ENCODE results near the gene BCAS4.
"Not testable (repeated sequence)": the region's sequence is repeated elsewhere in the genome, so short reads cannot be mapped to it uniquely, and the experiment has no call there.

The BCAS4 gene, protein sequence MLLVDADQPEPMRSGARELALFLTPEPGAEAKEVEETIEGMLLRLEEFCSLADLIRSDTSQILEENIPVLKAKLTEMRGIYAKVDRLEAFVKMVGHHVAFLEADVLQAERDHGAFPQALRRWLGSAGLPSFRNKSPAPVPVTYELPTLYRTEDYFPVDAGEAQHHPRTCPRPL

DNA sequence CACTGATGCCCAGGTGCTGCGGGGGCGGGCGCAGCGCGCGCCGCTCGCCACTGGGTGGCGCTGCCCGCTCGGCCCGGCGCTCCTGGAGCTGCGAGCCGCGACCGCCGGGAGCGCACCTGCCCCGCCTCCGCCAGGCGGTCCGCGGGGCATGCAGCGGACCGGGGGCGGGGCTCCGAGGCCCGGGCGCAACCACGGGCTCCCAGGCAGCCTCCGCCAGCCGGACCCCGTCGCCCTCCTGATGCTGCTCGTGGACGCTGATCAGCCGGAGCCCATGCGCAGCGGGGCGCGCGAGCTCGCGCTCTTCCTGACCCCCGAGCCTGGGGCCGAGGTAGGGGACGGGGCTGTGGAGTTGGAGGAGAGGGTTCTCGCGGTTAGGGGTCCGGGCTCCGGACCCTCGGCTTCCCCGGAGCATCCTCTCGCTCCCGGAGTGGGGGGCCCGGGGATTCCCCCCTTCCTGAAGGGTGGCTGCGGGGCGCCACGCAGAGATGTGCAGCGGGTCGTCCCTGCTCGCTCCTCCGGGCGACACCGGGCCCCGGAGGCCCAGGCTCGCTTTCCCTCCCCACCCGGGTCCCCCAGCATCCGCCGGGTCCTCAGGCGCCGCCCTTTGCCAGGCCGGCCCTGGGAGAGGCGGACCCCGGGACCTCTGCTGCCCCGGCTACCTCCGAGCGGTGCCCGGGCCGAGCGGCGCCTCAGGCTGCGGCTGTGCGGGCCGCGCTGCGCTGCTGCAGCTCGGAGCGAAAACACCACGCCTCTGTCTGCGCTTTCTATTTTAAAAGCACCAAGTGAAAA lies at the start of gene BCAS4:
Gene BCAS4 (plus strand): TSS at position 216 of the 789 bp plus-strand sequence. CDS start 23 bp downstream, at position 239.
- peak; percentile 80 for DNase-seq

DNA sequence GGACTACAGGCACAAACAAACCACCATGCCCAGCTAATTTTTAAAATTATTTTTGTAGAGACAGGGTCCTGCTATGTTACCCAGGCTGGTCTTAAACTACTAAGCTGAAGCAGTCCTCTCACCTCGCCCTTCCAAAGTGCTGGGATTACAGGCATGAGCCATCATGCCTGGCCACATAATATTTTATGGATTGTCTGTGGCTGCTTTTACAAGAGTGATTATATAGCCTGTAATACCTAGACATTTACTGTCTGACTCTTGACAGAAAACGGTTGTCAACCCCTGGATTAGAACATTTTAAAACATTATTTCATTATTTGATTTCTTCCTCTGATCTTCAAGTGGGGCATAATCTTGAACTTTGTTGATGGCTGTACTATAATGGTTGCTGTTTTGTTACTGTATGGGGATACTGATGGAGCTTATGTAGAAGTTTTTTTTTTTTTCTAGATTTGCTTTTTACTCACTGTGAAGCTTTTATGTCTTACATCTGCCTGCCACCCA lies 49.2 kb upstream of the BCAS4 start:
- no peak for DNase-seq

DNA sequence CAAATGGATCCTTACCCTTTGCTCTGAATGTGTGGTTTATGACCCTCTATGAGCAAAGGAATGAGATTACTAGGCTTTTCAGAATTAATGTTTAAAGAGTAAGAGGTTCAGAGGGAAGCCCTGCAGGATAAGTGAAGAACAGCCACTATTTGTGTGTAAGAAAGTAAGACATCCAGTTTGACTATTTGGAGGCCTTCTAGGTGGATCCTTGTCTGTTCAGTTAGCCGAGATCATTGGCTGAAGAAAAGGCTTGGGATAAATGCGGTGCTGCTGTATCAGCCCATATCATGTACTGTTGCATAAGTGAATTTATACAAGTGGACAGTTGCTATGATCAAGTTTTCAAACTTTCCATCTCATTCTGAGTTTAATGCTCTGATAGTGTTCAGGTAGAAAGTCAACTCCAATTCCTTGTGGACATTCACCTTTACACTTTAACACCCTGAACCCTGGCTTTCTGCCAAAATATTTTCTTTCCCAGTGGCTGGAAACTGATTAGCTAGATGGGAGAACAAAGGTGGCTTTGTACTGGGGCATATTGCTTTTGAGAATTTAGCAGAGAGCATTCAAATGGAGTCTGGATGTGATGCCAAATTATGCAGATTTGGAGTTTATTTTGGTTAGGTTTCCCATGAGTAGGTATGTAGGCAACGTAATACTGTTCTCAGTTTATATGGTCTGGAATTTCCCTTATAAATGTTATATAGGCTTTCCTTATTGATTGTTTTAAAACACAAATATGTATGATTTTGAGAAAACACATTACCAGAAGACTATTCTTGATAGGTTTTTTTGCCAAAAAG lies 48.5 kb upstream of the BCAS4 start:
- DNase-seq: no peak

DNA sequence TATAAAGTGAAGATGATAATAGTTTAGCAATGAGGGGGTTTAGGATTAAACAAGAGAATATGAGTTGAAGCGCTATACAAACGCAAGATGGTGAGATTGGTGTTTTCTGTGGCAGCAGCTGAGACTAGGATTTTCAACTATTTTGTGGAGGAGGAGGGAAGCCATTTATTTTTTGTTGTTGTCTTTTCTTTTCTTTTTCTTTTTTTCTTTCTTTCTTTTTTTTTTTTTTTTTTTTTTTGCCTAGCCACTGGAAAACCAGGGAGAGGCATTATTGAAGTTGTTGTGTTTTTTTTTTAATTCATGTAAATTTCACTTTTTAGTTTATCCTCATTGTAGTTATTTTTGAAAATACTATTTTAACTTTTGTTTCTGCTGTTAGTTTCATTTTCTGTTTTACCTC lies 47.6 kb upstream of the BCAS4 start:
- DNase-seq: no peak

DNA sequence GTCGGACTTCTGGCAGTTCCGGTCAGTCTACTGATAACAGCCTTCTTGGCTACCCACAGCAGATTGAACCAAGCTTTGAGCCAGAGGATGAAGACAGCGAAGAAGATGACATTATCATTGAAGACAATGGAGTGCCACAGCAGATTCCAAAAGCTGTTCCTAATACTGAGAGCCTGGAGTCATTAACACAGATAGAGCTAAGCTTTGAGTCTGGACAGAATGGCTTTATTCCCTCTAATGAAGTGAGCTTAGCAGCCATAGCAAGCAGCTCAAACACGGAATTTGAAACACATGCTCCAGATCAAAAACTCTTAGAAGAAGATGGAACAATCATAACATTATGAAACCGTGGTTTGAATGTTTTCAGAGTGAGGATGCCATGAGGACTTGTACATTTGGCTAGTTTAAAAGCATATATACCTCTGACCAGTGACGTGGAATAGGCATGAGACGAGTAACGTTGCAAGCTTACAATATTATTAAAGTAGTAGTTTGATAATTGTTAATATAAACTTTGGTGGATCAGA lies 44.7 kb upstream of the BCAS4 start:
- DNase-seq: no peak

DNA sequence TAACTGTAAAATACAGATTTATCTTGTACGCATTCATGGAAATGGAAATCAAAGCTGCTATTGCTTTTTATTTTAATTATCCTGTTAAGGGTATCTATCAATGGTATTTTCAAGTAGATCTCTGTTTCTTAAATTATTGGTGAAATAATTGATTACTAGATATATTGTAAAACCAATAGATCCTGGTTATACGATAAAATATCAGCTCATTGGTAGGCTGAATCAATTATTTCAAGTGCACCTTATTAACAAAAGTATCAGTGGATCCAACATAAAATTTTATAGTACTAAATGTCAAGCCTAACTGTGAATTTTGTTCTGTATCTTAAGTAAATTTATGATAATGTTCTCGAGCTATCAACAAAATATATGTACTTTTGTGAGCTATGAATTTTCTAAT lies 41.7 kb upstream of the BCAS4 start:
- no peak for DNase-seq

DNA sequence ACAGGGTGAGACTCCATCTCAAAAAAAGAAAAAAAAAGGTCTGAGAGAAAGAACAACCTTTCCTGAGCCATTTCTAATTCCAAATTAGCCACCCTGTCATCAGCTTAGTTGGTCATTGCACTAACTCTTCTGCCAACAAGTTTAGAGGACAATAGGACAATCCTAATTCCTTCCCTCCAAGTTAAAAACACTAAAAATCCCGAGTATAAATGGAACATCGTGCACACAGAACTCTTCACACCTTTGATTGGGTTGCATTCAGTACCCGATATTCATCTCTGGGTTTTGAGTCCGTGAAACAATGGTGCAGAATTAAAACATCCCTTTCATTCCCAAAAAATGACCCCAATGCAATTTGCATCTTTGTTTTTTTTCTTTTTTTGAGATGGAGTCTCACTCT lies 40.4 kb upstream of the BCAS4 start:
- no peak for DNase-seq

DNA sequence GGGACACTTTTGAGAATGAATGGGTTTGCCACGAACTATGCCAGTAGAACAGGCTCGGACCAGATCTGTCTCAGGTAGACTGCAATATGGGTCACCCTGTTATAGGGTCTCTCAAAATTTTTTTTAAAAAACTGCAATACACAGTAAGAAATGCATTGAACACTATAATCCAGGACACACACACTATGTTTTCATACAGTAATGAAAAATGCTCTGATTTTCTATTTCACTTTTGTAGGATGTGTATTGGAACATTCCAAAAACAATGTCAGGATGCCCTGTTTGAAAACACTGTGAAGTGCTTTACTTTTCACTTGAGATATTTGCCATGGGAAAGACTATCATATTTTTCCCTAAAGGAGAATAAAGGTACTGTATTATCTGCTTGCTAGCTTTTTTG lies 38.4 kb upstream of the BCAS4 start:
- DNase-seq: no peak

DNA sequence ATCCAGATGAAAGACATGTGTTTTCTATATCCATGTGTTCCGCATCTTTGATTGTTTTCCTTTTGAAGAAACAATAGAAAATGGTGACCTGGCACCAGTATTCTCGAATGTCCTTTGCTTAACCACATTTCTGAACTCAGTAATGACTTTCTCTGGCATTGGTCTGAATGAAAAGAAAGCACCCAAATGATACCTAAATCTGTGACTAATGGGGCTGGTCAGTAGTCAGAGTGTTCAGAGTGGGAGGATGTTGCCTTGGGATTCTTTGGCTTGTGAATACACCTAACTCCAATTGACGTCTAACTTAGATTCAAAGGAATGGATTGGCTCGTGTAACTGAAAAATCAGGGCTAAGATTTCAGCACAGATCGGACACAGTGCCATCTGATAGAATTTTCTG lies 36.4 kb upstream of the BCAS4 start:
- peak; percentile 13 for DNase-seq

DNA sequence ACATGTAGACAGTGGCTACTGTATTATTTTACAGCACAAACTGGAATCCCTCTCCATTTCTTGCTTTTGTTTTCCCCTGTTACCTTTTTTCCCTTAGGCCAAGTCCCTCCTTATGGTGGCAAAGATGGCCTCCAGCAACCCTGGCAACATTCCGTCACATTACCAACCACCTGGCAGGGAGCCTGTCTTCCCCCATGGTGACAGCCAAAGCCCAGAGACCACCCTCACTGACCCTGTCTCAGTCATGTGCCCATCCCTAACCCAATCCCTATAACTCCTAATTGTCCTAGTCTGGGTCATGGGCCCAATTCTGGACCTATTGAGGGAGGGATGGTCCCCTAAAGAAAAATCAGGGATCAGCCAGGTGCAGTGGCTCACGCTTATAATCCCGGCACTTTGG lies 35.9 kb upstream of the BCAS4 start:
- no peak for DNase-seq

DNA sequence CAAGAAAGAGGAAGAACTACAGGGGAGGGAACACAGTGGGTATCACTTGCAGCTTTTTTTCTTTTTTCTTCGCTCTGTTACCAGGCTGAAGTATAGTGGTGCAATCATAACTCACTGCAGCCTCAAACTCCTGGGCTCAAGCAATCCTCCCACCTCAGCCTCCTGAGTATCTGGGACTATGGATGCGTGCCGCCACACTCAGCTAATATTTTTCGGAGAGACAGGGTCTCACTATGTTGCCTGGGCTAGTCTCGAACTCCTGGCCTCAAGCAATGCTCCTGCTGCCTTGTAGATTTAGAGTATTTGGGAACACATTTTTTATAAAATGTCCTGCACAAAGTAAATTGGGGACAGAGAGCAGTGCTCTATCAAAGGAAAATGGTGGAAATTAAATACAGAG lies 35.2 kb upstream of the BCAS4 start:
- no peak for DNase-seq

DNA sequence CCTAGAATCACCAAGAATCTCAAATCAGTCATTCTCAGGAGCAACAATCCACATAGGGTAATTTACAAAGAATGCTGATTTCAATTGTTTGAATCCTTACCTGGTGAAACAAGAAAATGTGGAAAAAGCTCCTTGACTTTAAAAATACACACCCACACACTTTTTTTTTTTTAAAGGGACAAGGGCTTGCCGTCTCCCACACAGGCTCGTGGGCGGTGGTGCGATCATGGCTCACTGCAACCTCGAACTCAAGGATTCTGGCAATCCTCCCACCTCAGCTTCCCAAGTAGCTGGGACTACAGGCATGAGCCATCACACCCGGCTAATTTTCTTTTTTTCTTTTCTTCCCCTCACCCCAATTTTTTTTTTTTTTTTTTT lies 32.8 kb upstream of the BCAS4 start:
- DNase-seq: peak; percentile 67

DNA sequence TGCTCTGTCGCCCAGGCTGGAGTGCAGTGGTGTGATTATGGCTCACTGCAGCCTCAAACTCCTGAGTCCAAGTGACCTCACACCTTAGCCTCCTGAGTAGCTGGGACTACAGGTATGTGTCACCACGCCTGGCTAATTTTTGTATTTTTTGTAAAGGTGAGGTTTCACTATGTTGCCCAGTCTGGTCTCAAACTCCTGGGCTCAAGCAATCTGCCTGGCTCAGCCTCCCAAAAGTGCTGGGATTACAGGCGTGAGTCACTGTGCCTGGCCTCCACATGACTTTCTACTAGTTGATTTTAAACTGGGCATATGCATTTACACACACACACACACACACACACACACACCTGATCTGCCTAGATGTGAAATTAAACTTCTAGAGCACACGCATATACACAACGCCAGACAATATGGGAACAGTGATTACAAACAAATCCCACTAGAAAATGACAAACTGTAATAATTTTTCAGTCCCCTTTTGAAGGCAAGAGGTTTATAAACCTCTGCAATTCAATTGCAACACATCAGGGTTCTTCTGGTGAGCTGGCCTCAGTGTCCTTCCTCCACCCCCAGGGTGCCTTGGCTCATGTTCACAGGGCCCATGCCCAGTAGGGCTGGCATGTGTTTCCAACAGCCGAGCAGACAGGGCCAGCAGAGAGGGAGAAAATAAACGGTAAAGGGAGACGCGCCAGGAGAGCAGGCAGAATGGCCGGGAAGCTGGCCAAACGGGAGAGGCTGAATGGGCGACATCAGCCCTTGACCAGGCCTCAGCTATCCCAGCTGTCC lies 32.2 kb upstream of the BCAS4 start:
- DNase-seq: peak; percentile 72

DNA sequence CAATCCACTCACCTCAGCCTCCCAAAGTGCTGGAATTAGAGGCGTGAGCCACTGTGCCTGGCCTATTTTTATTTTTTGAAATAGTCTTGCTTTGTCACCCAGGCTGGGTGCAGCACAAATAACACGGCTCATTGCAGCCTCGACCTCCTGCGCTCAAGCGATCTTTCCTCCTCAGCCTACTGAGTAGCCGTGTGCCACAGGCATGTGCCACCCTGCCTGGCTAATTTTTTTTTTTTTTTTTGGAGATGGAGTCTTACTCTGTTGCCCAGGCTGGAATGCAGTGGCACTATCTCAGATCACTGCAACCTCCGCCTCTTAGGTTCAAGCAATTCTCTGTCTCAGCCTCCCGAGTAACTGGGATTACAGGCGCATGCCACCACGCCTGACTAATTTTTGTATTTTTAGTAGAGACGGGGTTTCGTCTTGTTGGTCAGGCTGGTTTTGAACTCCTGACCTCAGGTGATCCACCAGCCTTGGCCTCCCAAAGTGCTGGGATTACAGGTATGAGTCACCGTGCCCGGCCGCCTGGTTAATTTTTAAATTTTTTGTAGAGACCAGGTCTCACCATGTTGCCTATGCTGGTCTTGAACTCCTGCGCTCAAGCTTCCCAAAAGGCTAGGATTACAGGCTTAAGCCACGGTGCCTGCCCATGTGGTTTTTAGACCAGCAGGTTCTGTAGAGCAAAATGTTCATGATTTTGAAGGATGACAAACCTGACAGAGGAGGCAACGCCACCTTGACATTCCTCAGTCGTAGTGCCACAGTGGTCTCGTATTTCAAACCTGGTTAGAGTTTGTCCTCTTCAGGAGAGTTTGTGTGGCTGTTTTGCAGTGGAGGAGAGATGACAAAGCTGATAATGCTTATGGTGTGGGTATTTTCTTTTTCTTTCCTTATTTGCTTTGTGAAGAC lies 31.1 kb upstream of the BCAS4 start:
- not testable (repeated sequence) for DNase-seq

DNA sequence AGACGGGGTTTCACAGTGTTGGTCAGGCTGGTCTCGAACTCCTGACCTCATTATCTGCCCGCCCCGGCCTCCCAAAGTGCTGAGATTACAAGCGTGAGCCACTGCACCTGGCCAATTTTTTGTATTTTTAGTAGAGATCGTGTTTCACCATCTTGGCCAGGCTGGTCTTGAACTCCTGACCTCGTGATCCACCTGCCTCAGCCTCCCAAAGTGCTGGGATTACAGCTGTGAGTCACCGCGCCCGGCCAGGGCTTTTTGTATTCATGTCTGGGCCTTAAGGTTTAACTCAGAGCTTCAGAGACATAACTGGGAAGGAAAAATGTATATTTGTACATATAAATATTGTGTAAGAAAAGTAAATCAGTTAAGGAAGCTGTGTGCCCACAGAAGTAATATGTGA lies 29.6 kb upstream of the BCAS4 start:
- not testable (repeated sequence) for DNase-seq

DNA sequence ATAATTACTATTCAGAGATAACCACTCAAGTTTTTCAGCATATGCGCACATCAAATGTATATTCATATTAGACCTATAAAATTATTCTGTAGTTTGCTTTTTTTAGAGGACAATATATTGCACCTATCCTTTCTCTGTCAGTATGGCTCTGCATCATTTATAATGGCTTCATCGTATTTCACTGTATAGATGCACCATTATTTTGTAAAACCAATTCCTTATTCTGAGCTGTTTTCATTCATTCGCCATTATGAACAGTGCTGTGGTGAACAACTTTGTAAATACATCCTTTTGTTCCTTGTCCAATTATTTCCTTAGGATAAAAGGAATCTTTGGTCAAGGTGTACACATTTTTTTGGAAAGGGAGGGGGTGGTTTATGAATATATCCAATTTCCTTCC lies 29.2 kb upstream of the BCAS4 start:
- DNase-seq: no peak

DNA sequence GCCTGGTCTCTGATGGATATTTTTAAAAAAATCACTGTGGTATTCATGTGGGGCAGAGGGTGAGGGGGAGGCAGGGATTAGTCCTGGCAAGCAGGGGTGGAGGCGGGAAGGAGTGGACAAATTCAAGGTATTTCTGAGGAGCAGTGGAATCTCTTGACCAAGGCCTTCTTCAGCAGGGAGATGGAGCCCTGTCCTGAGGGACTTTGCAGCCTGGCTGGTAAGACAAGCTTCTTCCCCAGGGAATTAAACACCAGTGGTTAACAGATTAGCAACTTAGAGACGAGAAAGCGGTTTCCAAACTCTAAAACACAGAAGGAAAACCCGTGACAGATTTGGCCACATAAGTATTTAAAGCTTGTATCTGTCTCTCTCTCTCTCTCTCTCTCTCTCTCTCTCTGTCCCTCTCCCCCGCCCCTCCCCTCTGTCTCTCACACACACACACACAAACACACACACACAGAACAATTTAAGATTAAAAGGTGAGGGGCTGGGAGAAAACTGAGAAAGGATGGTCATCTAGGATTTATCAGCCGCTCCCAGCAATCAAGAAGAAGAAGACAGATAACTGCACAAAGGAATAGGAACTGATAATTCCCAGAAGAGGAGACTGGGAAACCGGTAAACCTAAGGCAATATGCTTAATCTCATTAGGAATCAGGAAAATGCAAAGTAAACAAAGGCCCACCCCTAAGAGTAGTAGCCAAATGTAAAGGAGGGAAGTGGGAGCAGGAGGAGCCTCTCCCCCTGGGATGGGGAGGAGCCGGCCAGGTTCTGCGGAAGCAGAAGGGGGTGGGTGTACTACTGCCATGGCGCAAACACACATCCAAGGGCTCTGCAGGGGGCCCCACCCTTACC lies 27.7 kb upstream of the BCAS4 start:
- not testable (repeated sequence) for DNase-seq

DNA sequence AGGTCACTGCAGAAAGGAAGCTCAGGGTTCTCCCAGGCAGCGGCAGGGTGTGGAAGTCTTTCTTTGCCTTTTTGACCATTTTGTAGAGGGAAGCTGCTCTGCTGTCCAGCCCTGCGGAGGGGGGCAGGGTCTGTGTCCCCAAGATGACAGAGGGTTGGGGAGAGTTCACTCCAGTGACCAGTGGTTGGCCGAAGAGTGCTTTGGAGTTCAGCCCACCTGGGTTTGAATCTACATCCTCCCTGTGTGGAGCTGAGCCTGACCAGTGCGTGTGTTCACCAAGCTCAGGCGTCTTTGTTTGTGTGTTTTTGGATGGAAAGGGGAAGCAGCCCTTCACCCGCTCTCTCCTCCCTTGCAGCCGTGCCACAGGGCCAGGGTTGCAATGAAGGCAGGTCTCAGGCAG lies 25.9 kb upstream of the BCAS4 start:
- DNase-seq: not testable (repeated sequence)

DNA sequence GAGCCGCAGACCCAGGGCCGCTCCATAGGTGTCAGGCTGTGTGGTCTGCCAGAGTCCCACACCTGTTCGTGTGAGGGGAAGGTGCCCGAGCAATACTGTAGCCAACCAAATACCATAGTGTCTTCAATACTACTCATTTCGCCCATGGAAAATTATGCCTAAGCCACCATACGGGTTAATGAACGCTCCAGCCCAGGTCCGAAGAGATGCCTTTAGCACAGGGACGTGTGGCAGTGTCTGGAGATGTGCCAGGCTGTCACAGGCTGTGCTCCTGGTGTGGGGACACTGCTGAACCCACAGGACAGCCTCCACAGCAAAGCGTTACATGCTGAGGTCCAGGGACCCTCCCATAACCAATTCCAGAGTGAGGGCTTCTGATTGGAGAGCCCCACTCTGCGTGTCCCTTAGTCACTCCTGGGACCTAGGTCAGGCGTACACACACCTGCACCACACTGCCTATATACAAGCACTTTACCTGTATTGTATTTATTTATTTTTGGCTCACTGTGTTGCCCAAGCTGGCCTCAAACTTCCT lies 25.2 kb upstream of the BCAS4 start:
- DNase-seq: not testable (repeated sequence)

DNA sequence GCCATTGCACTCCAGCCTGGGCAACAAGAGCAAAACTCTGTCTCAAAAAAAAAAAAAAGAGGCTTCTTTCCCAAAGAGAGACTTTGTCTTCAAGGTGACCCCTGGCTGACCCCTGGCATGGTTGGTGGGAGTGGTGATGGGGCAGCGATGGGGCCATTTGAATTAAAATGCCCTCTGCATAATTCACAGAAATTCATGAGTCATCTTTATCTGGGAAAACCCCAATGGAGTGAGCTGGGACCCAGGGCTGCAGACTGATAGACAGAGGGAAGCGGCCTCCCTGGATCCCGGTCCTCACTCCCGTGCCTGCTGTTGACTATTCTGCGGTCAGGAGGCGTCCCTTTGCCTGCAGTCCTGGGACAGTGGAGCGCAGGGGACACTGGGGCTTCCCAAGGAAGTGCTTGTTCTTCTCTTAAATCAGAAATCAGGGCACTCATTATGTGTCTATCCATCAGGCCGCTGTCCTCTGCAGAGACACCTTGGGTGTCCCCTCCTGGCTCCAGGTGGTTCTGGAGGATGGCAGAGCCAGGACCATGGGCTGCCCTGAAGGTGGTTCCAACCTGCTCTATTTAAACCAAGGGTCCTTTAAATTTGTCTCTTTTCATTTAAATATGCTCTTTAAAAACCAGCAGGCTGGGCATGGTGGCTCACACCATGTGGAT lies 23.3 kb upstream of the BCAS4 start:
- peak; percentile 60 for DNase-seq

Measured in NCI-H226 (cell line).